CD1c-positive myeloid dendritic cell (primary cell): Measurements from ENCODE around the gene EHBP1L1.

Experiments used
- DNase-seq: peaks from one replicate; pipeline ENCODE4 v3.0.0-alpha.2; 2016; ENCODE audit errors: extremely low spot score

Gene EHBP1L1

DNA sequence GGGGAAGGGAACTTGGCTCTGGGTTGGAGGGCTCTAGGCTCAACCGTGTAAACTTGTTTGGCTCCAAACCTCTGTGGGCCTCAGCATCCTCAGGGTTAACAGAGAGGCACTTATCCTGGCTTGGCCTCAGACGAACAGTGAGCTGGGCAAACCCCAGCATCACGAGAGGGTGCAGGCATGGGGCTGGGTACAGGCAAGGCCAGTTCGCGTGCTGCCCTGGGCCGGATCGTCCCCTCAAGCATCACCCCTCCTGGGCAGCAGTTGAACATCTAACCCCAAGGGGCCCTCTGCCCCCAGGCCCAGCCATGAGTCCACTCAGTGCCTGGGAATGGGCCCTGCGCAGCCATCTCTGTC, 1.9 kb downstream of the EHBP1L1 start:
- no peak for DNase-seq

DNA sequence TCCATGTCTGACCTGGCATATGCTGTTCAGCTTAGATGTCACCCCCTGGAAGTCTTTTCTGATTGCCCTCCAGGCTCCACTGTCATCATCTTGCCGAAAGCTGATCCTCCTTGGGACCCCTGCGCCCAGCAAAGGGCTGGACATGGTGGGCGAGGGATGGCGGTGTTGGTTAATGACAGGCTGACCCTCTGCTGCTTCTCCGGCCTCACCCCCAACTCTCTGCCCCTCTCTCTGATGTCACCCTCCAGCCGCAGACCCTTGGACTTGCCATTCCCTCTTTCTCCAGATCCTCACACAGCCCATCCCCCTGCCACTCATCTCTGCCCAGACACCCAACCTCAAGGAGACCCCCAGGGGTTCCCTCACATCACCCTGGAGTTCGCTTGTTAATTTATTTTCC, 2.3 kb downstream of the EHBP1L1 start:
- no peak for DNase-seq

DNA sequence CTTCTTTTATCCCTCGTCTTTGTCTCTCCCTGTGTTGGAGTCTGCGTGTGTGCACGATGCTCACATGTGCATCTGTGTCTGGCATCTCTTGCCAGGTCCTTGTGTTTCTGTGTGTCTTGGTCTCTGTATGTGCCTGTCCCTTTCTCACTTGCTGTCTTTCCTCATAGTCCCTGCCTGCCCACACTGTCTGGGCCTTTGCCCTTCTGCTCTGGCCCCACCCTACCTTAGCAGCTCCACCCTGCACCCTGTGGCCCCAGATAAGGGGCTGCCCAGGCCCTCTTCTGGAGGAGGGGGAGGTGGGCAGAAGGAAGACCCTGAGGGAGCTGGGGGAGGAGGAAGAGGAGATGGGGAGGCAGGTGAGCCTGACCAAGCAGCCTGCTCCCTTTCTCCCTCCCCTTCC, 2.8 kb downstream of the EHBP1L1 start:
- DNase-seq, result no peak

DNA sequence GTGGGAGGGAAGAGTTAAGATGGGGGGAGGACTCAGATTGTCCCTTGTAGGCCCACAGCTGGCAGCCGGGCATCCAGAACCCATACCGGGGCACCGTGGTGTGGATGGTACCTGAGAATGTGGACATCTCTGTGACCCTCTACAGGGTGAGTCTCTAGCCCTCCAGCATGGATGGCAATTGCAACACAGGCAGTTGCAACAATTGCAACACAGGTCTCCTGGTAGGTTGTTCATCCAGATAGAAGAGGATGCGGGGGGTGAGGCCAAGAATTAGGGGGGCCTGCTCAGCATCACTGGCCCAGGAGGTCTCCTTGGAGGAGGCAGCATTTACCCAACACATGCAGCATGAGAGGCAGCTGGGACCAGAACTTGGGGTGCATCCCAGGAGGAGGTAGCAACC, 3.4 kb downstream of the EHBP1L1 start:
- no peak for DNase-seq

DNA sequence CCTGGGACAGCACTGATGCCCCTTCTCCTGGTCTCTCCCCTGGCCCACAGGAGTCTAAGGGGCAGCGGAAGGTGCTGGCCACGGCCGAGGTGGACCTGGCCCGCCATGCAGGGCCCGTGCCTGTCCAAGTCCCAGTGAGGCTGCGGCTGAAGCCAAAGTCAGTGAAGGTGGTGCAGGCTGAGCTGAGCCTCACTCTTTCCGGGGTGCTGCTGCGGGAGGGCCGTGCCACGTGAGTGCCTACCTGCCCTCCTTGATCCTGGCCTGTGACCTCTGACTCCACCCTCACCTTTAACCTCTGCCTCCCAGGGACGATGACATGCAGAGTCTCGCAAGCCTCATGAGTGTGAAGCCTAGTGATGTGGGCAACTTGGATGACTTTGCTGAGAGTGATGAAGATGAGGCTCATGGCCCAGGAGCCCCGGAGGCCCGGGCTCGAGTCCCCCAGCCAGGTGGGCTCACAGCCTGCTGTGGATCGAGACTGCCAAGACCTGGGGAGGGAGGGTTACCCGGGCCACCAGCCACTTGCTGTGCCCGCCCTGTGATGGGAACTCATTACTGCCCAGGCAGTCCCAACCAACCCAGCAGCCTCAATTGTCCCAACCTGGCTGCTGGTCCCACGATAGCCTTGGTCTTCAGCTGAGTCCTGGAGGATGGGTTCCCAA, 4.3 kb downstream of the EHBP1L1 start:
- DNase-seq, result no peak

DNA sequence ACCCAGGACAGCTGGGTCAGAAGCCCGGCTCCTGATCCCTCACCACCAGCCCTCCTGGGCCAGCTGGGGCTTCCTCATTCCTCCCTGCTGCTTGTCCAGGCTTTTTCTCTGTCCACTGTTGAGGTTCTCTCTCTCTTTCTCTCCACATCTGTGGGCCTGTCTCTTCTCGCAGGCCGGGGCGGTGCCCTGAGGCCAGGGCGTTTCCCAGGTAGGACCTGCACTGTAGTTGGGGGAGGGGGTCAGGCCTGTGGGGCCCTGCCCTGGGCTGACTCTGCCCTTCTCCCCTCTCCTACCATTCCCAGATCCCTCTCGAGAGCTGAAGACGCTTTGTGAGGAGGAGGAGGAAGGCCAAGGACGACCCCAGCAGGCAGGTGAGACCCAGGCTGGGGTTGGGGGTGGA, 4.9 kb downstream of the EHBP1L1 start:
- no peak for DNase-seq

DNA sequence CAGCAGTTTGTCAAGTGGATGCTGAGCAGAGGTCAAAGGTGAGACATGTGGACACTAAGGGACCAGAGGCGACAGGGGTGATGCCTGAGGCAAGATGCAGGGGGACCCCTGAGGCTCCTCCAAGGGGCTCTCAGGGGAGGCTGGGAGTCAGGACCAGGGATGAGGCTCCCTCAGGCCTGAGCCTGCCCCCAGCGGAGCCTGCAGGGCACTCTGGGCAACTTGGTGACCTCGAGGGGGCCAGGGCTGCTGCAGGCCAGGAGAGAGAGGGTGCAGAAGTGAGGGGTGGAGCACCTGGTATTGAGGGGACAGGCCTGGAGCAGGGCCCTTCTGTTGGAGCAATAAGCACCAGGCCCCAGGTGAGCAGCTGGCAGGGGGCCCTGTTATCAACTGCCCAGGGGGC, 6.1 kb downstream of the EHBP1L1 start:
- no peak for DNase-seq

DNA sequence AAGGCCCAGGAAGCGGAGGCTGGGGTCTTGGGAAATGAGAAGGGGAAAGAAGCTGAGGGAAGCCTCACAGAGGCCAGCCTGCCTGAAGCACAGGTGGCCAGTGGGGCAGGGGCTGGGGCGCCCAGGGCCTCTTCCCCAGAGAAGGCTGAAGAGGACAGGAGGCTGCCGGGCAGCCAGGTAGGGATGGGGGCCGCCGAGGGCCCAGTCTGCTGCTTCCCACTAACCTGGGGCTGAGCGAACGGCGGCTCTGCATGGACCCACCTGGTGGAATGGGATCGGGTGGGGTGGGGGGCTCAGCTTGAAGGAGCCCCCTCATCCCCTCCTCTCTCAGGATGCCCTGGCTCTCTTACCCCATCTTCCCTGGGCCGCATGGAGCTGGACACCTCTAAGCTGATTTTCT, 7.7 kb downstream of the EHBP1L1 start:
- no peak for DNase-seq

DNA sequence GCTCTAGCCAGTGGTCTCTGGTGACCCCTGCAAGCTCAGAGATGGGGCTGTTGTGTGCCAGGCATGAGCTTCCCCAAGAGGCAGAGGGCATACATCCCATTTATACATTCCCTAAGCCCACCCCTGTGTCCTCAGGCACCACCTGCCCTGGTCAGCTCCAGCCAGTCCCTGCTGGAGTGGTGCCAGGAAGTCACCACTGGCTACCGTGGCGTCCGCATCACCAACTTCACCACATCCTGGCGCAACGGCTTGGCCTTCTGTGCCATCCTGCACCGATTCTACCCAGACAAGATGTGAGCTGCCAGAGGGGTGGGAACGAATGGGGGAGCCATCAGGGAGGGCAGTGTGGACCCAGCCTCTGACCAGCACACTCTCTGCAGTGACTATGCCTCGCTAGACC, 8.3 kb downstream of the EHBP1L1 start:
- DNase-seq, result no peak

DNA sequence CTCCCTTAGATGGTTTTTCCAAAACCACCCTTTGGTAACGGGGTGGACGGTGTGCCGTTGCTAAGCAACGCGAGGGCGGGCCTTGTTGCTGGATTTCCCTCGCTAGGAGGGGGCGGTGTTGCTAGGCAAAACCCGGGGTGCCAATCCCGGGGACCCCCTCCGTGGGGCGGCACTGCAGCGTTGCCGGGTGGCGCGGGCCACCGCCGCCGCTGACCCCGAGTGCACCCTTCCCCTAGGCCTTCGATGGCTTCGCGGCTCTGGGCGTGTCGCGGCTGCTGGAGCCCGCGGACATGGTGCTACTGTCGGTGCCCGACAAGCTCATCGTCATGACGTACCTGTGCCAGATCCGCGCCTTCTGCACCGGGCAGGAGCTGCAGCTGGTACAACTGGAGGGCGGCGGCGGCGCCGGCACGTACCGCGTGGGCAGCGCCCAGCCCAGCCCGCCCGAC, 8.9 kb downstream of the EHBP1L1 start:
- DNase-seq, result no peak

DNA sequence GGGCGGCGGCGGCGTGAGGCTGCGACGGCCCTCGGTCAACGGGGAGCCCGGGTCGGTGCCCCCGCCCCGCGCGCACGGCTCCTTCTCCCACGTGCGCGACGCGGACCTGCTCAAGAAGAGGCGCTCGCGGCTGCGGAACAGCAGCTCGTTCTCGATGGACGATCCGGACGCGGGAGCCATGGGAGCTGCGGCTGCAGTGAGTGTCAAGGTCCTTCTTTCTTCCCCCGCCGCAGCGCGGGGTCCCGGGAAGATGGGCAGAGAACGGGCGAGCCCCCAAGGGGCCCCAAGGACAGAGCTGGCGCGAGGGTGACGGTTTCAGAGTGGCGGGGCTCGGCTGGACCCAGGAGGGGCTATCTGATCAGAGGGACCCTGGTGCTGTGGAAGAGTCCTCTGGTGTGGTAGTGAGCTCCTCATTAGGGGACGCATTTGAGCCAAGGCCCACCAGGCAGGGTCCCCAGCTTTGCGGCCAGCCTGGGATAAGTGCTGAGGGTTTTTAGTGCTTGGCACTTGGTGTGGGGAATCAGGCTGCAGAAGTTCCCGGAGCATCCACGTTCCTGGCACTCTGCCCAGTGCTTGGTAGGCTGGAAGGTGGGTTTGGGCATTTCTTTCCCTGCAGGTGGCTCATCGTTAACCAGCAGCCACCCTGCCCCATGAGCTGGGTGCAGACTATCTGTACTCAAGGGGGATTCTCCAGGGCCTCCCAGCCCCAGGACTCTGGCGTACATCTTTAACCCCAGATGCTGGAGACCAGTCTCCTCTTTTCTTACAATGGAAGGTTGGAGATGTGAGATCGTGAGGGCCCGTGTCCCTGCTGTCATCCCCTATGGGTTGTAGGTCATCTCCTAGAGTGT, 9.8 kb downstream of the EHBP1L1 start:
- no peak for DNase-seq

DNA sequence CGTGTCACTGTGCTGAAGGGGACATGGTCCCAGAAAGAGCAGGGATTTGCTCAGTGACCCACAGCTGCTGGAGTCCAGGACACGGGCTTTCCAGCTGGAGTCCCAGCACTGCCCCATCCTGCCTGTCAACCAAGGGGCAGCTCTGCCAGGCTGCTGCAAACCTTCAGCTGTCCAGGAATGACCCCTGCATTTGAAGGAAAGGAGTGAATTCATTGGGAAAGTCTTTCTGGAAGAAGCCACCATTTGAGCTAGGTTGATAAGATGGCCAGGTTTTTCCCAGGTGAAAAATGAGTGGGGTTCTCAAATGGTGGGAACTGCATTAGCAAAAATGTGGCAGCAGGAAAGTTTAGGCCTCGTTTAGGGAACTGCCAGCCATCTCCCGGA, 10.4 kb downstream of the EHBP1L1 start:
- no peak for DNase-seq

DNA sequence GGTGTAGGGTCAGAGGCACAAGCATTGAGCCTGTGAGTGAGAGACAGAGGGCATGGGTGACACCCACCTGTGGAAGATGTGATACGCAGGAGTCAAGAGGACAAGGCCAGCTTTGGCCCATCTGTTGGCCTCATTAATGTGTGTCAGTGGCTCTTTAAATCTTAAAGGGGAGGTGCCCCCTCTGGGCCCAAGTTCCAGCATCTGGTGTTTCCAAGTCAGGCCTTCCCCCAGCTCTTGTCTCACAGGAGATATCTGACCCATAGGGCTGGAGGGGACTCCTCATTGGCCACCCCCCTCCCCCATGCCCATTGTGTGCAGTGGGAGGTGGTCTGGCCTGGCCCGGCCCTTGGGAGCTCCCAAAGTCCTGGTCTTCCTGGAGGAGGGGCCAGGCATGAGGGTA, 10.8 kb downstream of the EHBP1L1 start:
- peak; percentile 26 for DNase-seq

DNA sequence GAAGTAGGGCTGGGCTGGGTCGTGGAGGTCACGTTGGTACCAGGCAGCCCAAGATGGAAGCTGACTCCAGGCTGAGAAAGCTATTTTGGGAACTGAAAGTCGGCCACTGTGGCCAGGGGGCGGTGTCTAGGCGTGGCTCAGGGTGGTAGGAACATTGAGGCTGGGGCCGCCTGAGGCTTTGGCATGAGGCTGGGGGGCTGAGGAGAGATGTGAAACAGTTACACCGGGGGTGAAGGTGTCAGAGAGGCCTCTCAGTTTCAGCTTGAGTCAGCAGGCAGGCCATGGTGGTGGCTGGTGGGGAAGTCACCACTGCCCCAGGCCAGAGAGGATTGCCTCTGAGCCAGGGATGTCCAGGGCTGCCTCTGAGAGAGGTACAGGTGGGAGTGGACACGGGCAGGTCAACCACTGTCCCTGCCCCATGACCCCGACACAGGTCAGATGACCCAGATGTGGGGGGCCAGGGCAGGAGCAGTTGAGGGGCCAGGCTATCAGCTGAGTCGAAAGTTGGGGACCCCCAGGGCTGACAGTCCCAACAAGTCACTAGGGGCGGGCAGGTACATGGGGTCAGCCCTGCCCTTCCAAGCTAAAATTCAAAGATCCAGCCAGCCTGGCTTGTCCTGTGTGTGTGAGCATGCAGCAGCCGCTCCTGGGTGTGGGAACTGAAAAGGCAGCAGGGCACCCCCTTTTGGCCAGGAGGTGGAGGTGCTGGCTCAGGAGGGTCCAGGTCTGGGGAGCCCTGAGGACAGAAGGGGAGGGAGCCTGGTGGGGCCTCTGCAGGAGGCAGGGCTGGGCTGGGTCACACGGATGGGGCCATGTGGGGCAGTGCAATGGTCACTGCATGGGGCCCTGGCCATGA, 12.6 kb downstream of the EHBP1L1 start:
- DNase-seq, result peak; percentile 93

DNA sequence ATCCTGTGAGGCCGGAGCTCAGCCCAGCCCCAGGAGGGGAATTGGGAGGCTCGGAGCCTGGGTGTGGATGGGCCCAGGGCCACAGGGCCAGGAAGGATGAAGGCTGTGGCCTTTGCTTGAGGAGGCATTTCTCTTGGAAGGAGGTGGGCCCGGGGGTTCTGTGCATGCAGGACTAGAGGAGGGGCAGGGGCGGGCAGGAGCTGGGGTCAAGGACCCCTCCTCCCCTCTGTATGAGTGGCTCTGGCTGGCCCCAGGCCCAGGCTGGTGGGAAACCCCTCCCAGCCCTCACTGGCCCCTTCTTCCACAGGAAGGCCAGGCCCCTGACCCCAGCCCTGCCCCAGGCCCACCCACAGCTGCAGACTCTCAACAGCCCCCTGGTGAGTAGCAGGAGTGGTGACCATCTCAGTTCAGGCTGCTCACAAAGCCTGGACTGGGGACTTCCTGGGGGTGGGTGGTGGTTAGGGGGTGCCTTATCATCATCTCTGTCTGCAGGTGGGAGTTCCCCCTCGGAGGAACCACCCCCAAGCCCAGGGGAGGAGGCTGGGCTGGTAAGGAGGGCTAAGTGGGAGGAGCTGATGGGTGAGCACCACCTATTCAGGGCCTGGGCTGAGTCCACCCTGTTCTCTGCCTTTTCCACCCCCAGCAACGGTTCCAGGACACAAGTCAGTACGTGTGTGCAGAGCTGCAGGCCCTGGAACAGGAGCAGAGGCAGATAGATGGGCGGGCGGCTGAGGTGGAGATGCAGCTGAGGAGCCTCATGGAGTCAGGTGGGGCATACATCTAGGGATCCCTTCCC, 13.8 kb downstream of the EHBP1L1 start:
- no peak for DNase-seq

DNA sequence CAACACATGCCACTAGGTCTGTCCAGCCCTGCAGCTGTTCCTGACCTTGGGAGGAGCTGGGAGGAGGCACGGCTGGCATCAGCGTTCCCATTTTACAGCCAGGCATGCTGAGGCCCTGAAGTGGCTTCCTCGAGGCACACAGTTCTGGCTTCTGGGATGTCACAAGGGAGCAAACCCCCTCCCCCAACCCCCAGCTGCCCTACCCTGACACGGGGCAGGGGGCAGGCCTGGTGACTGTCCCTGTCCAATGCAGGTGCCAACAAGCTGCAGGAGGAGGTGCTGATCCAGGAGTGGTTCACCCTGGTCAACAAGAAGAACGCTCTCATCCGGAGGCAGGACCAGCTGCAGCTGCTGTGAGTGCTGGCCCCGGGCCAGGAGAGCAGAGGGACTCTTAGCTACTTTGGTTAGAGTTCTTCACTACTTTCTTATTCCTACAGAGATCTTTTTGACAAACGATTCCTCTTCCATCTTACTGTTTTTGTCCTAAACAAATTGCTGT, 14.4 kb downstream of the EHBP1L1 start:
- no peak for DNase-seq

DNA sequence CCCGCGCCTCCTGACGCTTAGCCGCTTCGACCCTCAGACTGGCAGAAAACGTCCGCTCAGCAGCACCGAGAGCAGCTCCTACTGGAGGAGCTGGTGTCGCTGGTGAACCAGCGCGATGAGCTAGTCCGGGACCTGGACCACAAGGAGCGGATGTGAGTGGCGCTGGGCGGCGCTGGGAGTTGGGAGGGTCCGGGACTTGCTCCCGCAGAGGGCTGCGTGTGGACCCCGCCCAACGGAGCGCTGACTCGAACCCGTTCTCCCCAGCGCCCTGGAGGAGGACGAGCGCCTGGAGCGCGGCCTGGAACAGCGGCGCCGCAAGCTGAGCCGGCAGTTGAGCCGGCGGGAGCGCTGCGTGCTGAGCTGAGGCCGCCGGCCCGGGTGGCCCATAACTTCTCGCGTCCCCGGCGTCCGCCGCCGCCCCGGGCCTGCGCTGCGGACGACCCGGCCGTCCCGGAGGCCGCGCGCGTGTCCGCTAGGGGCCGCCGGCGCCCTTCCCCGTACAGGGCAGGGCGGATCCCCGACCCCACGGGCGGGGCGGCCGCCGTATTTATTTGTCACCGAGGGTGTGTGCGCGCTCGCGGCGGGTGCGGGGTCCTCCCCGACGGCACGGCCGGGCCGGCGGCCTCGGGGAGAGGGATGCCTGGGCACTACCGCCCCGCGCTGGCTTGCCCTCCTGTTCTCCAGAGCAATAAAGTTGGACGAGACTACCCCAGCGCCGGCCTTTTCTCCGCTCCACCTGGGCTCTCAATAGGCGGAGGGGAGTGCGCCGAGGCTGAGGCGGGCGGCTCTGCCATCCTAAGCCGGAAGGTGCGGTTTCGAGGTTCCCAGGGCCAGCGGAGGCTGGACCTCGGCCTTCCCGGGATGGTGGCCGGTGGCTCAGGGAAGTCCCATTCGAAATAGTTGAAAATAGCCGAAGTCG, 16.3 kb downstream of the EHBP1L1 start:
- no peak for DNase-seq

DNA sequence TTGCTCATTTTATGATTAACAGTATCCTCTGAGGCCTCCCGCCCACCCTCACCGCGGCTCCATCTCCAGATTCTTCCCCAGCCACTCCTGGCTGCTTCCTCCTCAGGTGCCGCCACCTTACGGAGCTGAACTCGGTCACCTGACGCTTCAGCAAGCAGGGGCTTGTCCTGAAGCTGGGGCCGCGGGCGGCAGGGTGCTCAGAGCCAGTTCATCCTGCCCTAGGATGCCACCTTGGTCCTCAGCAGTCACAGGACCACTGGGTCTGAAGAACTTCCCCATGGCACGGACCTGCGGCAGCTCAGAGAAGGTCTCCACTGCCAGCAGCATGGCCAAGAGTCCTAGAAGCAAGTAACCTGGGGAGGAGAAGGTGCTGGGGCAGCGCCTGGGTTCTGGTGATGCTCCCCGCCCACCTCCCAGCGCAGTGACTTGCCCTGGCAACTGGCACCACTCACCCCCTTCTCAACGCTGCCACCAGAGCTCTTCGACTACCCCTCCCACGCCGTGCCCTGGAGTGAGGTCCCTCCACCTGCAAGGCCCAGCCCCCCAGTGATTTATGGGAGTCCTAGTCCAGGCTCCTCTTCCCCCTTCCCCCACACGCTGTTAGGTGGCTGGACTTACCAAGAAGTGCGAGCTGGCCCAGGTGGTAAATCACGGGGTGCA, 17.1 kb downstream of the EHBP1L1 start:
- DNase-seq, result no peak

DNA sequence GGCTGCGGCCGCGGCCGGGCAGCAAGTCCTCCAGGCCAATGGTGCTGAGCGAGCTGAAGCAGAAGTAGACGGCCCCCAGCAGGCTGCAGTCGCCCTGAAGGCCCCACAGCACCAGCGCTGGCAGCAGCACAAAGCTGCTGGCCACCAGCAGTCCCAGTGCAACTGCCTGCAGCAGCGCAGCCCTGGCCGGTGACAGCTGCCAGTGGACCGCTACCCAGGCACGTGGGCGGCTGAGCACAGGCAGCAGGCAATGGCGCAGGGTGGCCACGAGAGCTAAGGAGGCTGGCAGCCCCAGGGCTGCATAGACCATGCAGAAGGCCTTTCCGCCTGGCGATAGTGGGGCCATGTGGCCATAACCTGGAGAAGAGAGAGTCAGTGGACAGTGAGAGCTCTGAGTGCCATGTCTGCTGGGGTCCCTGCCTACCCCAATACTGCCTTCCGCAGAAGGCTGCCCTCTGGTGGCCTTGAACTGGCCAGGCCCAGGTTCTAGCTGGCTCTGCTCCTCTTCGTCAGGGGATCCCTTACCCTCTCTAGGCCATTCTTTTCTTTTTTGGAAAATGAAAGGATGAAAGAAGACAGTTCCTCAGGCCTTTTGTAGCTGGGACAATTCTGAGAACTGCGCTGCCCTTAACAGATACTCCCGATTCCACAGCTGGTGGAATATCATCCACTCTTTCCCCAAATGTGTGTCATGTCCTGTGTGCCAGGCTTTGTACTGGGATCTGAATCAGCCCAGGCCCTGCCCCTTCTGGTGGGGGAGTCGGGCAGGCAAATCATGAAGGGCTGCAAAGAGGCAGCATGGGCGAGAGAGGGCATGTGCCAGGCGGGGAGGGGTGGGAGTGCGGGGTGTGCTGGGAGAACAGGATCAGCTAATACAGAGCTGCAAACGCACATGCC, 17.9 kb downstream of the EHBP1L1 start:
- DNase-seq, result peak; percentile 62
